Cardiac fibroblast (primary cell): ENCODE measurements around the gene GFOD2.

Experiments used
- DNase-seq, 2 donors: peaks; one replicate each; pipeline versions ENCODE4 v3.0.0 to v3.0.0-alpha.2; 2010; ENCODE audit warnings: low read depth in 2 of 2
- H3K4me3 ChIP-seq, 2 donors: replicated peaks in 1 of 2; 1 replicate in 1 of 2; 2 replicates in 1 of 2; pipeline ENCODE4 v1.5.1; 2011; ENCODE audit warnings: low read depth in 2 of 2, low read length in 2 of 2, mild to moderate bottlenecking in 2 of 2, moderate library complexity in 1 of 2
- CTCF ChIP-seq: IDR thresholded peaks from one replicate; pipeline ENCODE4 v1.5.1; 2011; ENCODE audit warnings: low read depth, mild to moderate bottlenecking, low read length, inconsistent platforms

Gene GFOD2

GRCh38 chr16:67707790-67708189, 11.3 kb downstream of the GFOD2 start:
- TF ChIP-seq CTCF: no peak
- no peak for DNase-seq
- H3K4me3 ChIP-seq: no peak overlapping the region

DNA sequence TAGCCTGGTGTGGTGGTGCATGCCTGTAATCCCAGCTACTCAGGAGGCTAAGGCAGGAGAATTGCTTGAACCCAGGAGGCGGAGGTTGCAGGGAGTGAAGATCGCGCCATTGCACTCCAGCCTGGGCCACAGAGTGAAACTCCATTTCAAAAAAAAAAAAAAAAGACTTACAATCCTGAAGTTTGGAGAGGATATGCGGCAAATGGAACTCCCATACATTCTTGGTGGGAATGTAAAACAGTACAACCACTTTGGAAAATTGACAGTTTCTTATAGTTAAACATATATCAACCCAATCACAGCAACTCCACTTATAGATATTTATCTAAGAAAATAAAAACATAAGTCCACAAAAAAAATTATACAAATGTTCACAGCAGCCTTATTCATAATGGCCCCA, 11.9 kb downstream of the GFOD2 start:
- no peak for DNase-seq
- H3K4me3 ChIP-seq: no peak overlapping the region
- TF ChIP-seq CTCF: no peak

DNA sequence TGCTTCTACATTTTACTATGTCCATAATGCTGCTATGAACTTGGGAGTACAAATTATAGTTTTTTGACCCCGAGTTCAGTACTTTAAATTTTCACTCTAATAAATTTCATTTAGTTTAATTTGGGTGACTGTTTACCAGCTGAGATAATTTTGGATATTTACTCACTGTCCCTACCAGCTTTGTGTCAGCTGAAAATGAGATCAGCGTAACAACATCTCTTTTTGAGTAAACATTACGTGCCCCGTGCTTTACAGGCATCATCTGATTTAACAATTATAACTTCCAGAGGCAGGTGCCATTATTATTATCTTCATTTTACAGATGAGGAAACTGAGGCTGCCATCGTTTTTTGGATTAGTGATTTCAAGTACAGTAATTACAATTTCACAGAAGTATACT, 15.0 kb downstream of the GFOD2 start:
- no peak for DNase-seq
- no peak overlapping the region for H3K4me3 ChIP-seq
- no peak for TF ChIP-seq CTCF

DNA sequence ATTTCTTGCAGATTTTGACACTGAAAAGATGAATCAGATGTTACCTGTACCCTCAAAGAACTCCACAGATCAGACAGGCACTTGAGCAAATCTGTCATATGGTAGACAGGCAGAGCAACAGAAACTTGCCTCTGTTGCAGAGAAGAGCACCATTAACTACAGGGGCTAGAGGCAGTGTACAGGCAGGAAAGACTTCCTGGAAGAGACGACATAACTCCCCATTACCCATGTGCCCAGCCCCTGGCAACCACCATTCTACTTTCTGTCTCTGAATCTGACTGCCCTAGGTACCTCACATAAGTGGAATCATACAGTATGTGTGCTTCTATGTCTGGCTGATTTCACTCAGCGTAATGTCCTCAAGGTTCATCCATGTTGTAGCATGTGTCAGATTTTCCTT, 15.5 kb downstream of the GFOD2 start:
- H3K4me3 ChIP-seq: no peak overlapping the region
- no peak for TF ChIP-seq CTCF
- DNase-seq: no peak

- H3K4me3 ChIP-seq: no peak overlapping the region
- TF ChIP-seq CTCF: no peak
- DNase-seq: no peak
Measured at GRCh38 chr16:67702130-67702529, 17.0 kb downstream of the GFOD2 start.

- no peak overlapping the region for H3K4me3 ChIP-seq
- TF ChIP-seq CTCF: no peak
- DNase-seq: no peak
Measured at GRCh38 chr16:67701420-67701819, 17.7 kb downstream of the GFOD2 start.

- no peak for TF ChIP-seq CTCF
- no peak overlapping the region for H3K4me3 ChIP-seq
- no peak for DNase-seq
Measured at GRCh38 chr16:67699265-67699664, 19.9 kb downstream of the GFOD2 start.
